HepG2 (cell line): ENCODE data around the gene TENT5A. TPM values are rescaled to one million over a fixed set of nuclear protein-coding genes. Genes with fewer than 3 reads are reported as not detected.
"Not testable (repeated sequence)": the region's sequence is repeated elsewhere in the genome, so short reads cannot be mapped to it uniquely, and the experiment has no call there.

Experiments used
- ATAC-seq: fragments of 200-7000 bp; cut with Tn5 transposase; 3 replicates; pipeline ENCODE4 v1.9.1; 2020; ENCODE audit warnings: mild to moderate bottlenecking, moderate library complexity
- BruUV-seq: library from RNA; stranded (reverse); fragments of 400-500 nt; replicated peaks from 2 replicates; lab custom pipeline; 2021; lab: Mats Ljungman, UMichigan
- CTCF ChIA-PET: fragments of 300-600 bp; formaldehyde crosslinking; extraction: SDS; loops from one replicate; lab custom pipeline; 2021; ENCODE audit warnings: low total read pairs, inconsistent platforms, low intra/inter-chr PET ratio; lab: Yijun Ruan, JAX
- POLR2A ChIA-PET: fragments of 350-600 bp; sonication (Branson Sonifier 250); formaldehyde crosslinking; loops from one replicate; lab custom pipeline; 2020; ENCODE audit warnings: antibody characterized with exemption, inconsistent platforms; lab: Yijun Ruan, JAX
- DNase-seq: peaks from one replicate; pipeline ENCODE4 v3.0.0-alpha.2; 2015; ENCODE audit warnings: low spot score
- FAIRE-seq: peaks from 3 replicates; lab custom pipeline; 2011; peaks lifted over from hg19 to GRCh38; lab: Jason Lieb, UNC
- H2AFZ ChIP-seq: one replicate; pipeline ENCODE4 v1.6.1; 2011; ENCODE audit warnings: low read length, inconsistent platforms
- H3K27ac ChIP-seq: fragments of 300-600 bp; 3 replicates; pipeline ENCODE4 v1.8.0; 2011; ENCODE audit warnings: mixed run types, mild to moderate bottlenecking, mixed read lengths, low read length, inconsistent platforms; ENCODE audit not compliant: insufficient read depth; ENCODE audit errors: extremely low read length
- H3K27me3 ChIP-seq, 2 experiments: fragments of 200-600 bp in 1 of 2; 2 replicates in 1 of 2; 3 replicates in 1 of 2; pipeline versions ENCODE4 v1.6.0 to v1.8.0; 2011; ENCODE audit warnings: low read length in 2 of 2, mild to moderate bottlenecking in 2 of 2, moderate library complexity in 2 of 2, inconsistent platforms in 1 of 2; ENCODE audit not compliant: insufficient read depth in 2 of 2, control insufficient read depth in 1 of 2
- H3K36me3 ChIP-seq, 2 experiments: fragments of 200-600 bp in 1 of 2; replicated peaks in 1 of 2; 2 replicates in 1 of 2; 3 replicates in 1 of 2; pipeline versions ENCODE4 v1.5.1 to v1.8.0; 2011; ENCODE audit warnings: low read length in 2 of 2, inconsistent platforms in 1 of 2; ENCODE audit not compliant: insufficient read depth in 2 of 2, control insufficient read depth in 1 of 2
- H3K4me1 ChIP-seq: 2 replicates; pipeline ENCODE4 v1.5.1; 2012; ENCODE audit warnings: low read length, inconsistent platforms; ENCODE audit not compliant: insufficient read depth
- H3K4me2 ChIP-seq: 2 replicates; pipeline ENCODE4 v1.6.0; 2011; ENCODE audit warnings: low read depth, low read length, inconsistent platforms
- H3K4me3 ChIP-seq, 3 experiments: fragments of 200-600 bp in 1 of 3; sonication (generic), shearing (Covaris generic) in 1 of 3; replicated peaks in 1 of 3; 2 replicates each; pipeline ENCODE4 v1.5.1; 2011 to 2016; ENCODE audit warnings: low read length in 3 of 3, inconsistent platforms in 2 of 3, low read depth in 2 of 3, mild to moderate bottlenecking in 2 of 3, control low read depth in 1 of 3, mixed read lengths in 1 of 3; ENCODE audit not compliant: insufficient read depth in 1 of 3
- H3K79me2 ChIP-seq: one replicate; pipeline ENCODE4 v1.6.1; 2011; ENCODE audit warnings: low read length, inconsistent platforms; ENCODE audit not compliant: insufficient read depth
- H3K9ac ChIP-seq: 2 replicates; pipeline ENCODE4 v1.6.0; 2011; ENCODE audit warnings: mild to moderate bottlenecking, low read depth, low read length, inconsistent platforms; ENCODE audit not compliant: insufficient read depth
- H3K9me3 ChIP-seq: 2 replicates; pipeline ENCODE4 v1.5.1; 2012; ENCODE audit warnings: mild to moderate bottlenecking, low read length
- H4K20me1 ChIP-seq: 2 replicates; pipeline ENCODE4 v1.6.0; 2011; ENCODE audit warnings: inconsistent platforms, mild to moderate bottlenecking, low read length, moderate library complexity; ENCODE audit not compliant: insufficient read depth
- ARID4A ChIP-seq: sonication (generic); formaldehyde crosslinking; IDR thresholded peaks from 2 replicates; pipeline ENCODE4 v1.5.0; 2020; ENCODE audit warnings: mild to moderate bottlenecking, missing genetic modification reagents, borderline replicate concordance
- ATM ChIP-seq: fragments of 450-650 bp; IDR thresholded peaks from 2 replicates; pipeline ENCODE4 v1.7.1; 2017; ENCODE audit warnings: mild to moderate bottlenecking, borderline replicate concordance
- GPBP1L1 ChIP-seq: sonication (generic); formaldehyde crosslinking; IDR thresholded peaks from 2 replicates; pipeline ENCODE4 v1.5.0; 2020; ENCODE audit warnings: mild to moderate bottlenecking, missing genetic modification reagents
- NCOR1 ChIP-seq: fragments of 200-600 bp; sonication (generic); IDR thresholded peaks from 2 replicates; pipeline ENCODE4 v1.7.0; 2017; ENCODE audit warnings: antibody characterized with exemption, low read length, borderline replicate concordance
- NR1H2 ChIP-seq: sonication (generic); formaldehyde crosslinking; IDR thresholded peaks from 2 replicates; pipeline ENCODE4 v1.8.1; 2022; ENCODE audit warnings: low read depth, missing genetic modification reagents, borderline replicate concordance
- PAX8 ChIP-seq: sonication (generic); formaldehyde crosslinking; IDR thresholded peaks from 2 replicates; pipeline ENCODE4 v1.8.0; 2022; ENCODE audit warnings: mild to moderate bottlenecking, missing genetic modification reagents, borderline replicate concordance
- PITX1 ChIP-seq: sonication (generic); formaldehyde crosslinking; IDR thresholded peaks from 2 replicates; pipeline ENCODE4 v1.5.1; 2020; ENCODE audit warnings: mild to moderate bottlenecking, missing genetic modification reagents
- ZBTB46 ChIP-seq: sonication (generic); formaldehyde crosslinking; IDR thresholded peaks from 2 replicates; pipeline ENCODE4 v1.4.0; 2020; ENCODE audit warnings: mild to moderate bottlenecking, missing genetic modification reagents, borderline replicate concordance
- in situ Hi-C: cut with HindIII; loops from 2 replicates; pipeline ENCODE4 v1.10.0; 2017; ENCODE audit warnings: low pct_unique_long_range_greater_than_20kb; ENCODE audit not compliant: extremely low pct_ligation_motif_present
- intact Hi-C: fragments of 100-400 bp; cut with micrococcal nuclease; formaldehyde crosslinking; loops from one replicate; pipeline ENCODE4 v1.10.0; 2022; ENCODE audit not compliant: unreplicated experiment
- polyA plus RNA-seq, 8 experiments: library from polyadenylated mRNA; depleted of rRNA in 3 of 8; stranded (reverse) in 7 of 8; unstranded in 1 of 8; fragments of >200 nt; fragmentation: Illumina TruSeq in 4 of 8; extraction: Trizol in 4 of 8; gene quantifications; 2 replicates each; pipeline versions ENCODE4 v1.2.1 to v1.2.3, GENCODE V29; 2011 to 2016; ENCODE audit warnings: low read depth in 4 of 8, missing spikeins in 1 of 8, mixed read lengths in 1 of 8; ENCODE audit not compliant: insufficient read depth in 1 of 8
- total RNA-seq, 5 experiments: library from RNA; depleted of rRNA; stranded (reverse); fragments of >200 nt; fragmentation: Illumina TruSeq; extraction: Trizol; gene quantifications; 2 replicates each; pipeline ENCODE4 v1.2.3, GENCODE V29; 2016; ENCODE audit warnings: low read depth in 1 of 5
- TF ChIP-seq, protein P1 (sequence below): sonication (generic); formaldehyde crosslinking; IDR thresholded peaks from 2 replicates; pipeline ENCODE4 v1.5.0; 2020; ENCODE audit warnings: mild to moderate bottlenecking, missing genetic modification reagents

The TENT5A gene
- total and polyA plus RNA-seq, 2 of the 13 experiments (the other 11 are each of a cell fraction or from before 2014, with no cell fraction given): 8.0 to 13.8 TPM

- no peak for TF ChIP-seq NR1H2
- TF ChIP-seq PAX8 (CRISPR knock-in tag): no peak
- TF ChIP-seq, protein P1, sequence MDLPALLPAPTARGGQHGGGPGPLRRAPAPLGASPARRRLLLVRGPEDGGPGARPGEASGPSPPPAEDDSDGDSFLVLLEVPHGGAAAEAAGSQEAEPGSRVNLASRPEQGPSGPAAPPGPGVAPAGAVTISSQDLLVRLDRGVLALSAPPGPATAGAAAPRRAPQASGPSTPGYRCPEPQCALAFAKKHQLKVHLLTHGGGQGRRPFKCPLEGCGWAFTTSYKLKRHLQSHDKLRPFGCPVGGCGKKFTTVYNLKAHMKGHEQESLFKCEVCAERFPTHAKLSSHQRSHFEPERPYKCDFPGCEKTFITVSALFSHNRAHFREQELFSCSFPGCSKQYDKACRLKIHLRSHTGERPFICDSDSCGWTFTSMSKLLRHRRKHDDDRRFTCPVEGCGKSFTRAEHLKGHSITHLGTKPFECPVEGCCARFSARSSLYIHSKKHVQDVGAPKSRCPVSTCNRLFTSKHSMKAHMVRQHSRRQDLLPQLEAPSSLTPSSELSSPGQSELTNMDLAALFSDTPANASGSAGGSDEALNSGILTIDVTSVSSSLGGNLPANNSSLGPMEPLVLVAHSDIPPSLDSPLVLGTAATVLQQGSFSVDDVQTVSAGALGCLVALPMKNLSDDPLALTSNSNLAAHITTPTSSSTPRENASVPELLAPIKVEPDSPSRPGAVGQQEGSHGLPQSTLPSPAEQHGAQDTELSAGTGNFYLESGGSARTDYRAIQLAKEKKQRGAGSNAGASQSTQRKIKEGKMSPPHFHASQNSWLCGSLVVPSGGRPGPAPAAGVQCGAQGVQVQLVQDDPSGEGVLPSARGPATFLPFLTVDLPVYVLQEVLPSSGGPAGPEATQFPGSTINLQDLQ (CRISPR knock-in tag): no peak
- no peak for TF ChIP-seq PITX1 (CRISPR knock-in tag)
- no peak for TF ChIP-seq ARID4A (CRISPR knock-in tag)
- TF ChIP-seq NCOR1: no peak
- no peak for TF ChIP-seq GPBP1L1 (CRISPR knock-in tag)
- TF ChIP-seq ZBTB46 (CRISPR knock-in tag): no peak
- no peak for TF ChIP-seq ATM
Measured at GRCh38 chr6:81741689-81742088, 10.8 kb downstream of the TENT5A start (continued).

GRCh38 chr6:81740591-81740990 is 11.9 kb downstream of the TENT5A start:
- ATAC-seq, H2AFZ ChIP-seq, H3K79me2 ChIP-seq, BruUV-seq, in situ Hi-C loops, H3K27ac ChIP-seq, intact Hi-C loops, H3K4me2 ChIP-seq, H3K9me3 ChIP-seq, H3K9ac ChIP-seq, H3K27me3 ChIP-seq, H3K4me3 ChIP-seq, FAIRE-seq, H4K20me1 ChIP-seq, H3K4me1 ChIP-seq, CTCF ChIA-PET, DNase-seq, H3K36me3 ChIP-seq: not testable (repeated sequence)
- POLR2A ChIA-PET: interaction anchor here (1.4 kb wide), 1 partner anchor 13 kb away, joined by 3 read pairs; no protein-coding TSS in a partner anchor
